Measurements from ENCODE around the gene MMAB.

GRCh38 chr12:109596418-109597244, 23.3 kb upstream of the MMAB start:
- TF ChIP-seq POLR2A (IDR thresholded peaks at IDR 0.05; ENCODE audit: low read depth, low read length) (no peak), ZNF274 (IDR thresholded peaks at IDR 0.05; ENCODE audit: insufficient read depth, insufficient read length) (no peak), HSF1 (IDR thresholded peaks at IDR 0.05; ENCODE audit: low read depth, low read length) (no peak), RCOR1 (conservative IDR thresholded peaks at IDR 0.05; ENCODE audit: low read depth, low read length) (no peak), ZNF24 (IDR thresholded peaks at IDR 0.05) (no peak), E2F8 (IDR thresholded peaks at IDR 0.05; ENCODE audit: low read depth, partially characterized antibody) (no peak), EZH2 (IDR thresholded peaks at IDR 0.05; ENCODE audit: borderline replicate concordance, control insufficient read depth, low read depth, low read length) (no peak), JUND (IDR thresholded peaks at IDR 0.05; ENCODE audit: low read depth, low read length) (no peak), CHD1 (IDR thresholded peaks at IDR 0.05; ENCODE audit: low read depth, low read length) (no peak), NFYA (IDR thresholded peaks at IDR 0.05; ENCODE audit: borderline replicate concordance, low read depth, low read length) (no peak), MAX (IDR thresholded peaks at IDR 0.05; ENCODE audit: low read depth, low read length) (no peak), BHLHE40 (IDR thresholded peaks at IDR 0.05; ENCODE audit: borderline replicate concordance in 1 of 2, low read depth in 2 of 2, low read length in 1 of 2) (no peak), EP300 (IDR thresholded peaks at IDR 0.05; ENCODE audit: borderline replicate concordance in 1 of 2, control insufficient read depth in 1 of 2, low read depth in 2 of 2, low read length in 2 of 2) (no peak)

All from GM12878 (cell line).